Measurements from ENCODE around the gene PTPRE.

- TF ChIP-seq POLR2AphosphoS5 (IDR thresholded peaks at IDR 0.05; ENCODE audit: low read depth, low read length) (no peak), SPI1 (IDR thresholded peaks at IDR 0.05; ENCODE audit: low read depth, low read length) (no peak), POLR2A (IDR thresholded peaks at IDR 0.05; ENCODE audit: low read depth, low read length) (no peak), POU2F2 (IDR thresholded peaks at IDR 0.05; ENCODE audit: low read depth, low read length) (no peak)
Measured at GRCh38 chr10:127903789-127904188, 3.1 kb upstream of the PTPRE start.
